Measurements from ENCODE around the gene TYROBP. TPM values are rescaled to one million over a fixed set of nuclear protein-coding genes. Genes with fewer than 3 reads are reported as not detected.
A peak's percentile ranks its signal among the peaks of the same experiment; 100 is the strongest.

The TYROBP gene
- total and polyA plus RNA-seq, 2 of the 4 experiments (the other 2 are of a cell fraction), result not detected

- Histone ChIP-seq H3K9me3 (ENCODE audit: control insufficient read depth, insufficient read depth, low read length) (no peaks in the 10 kb centered on the region), H3K27me3 (ENCODE audit: control insufficient read depth, insufficient read depth, low read length) (no peaks in the 10 kb centered on the region), H2AK5ac (ENCODE audit: low read depth, low read length) (no peak overlapping the region), H2BK120ac (ENCODE audit: low read depth, low read length) (no peak overlapping the region), H3K4ac (ENCODE audit: low read depth, low read length) (peak overlapping the region; percentile 27), H3K14ac (replicated peaks; ENCODE audit: low read depth, low read length) (peak overlapping the region; percentile 71), H3K23ac (ENCODE audit: low read depth, low read length) (0 out of 2 replicates have a peak overlapping the region, but pooled peaks have one; percentile 42), H2BK15ac (ENCODE audit: low read depth, low read length) (no peak overlapping the region), H3K9ac (ENCODE audit: low read depth, low read length) (peak overlapping the region; percentile 79), H2AK9ac (replicated peaks; ENCODE audit: low read depth, low read length, poor library complexity) (peak overlapping the region; percentile 87), H4K8ac (ENCODE audit: low read depth in 2 of 2, low read length in 2 of 2) (peak overlapping the region; percentile 13 to 64; a peak in 1 of 4 replicates), H4K91ac (ENCODE audit: insufficient read depth, low read depth, low read length) (no peak overlapping the region), H3K4me2 (ENCODE audit: low read depth, low read length) (peak overlapping the region; percentile 85), H4K20me1 (ENCODE audit: insufficient read depth, low read length) (peaks cover 17% of the 10 kb centered on the region; the same call in 1 of the 2 replicates), H2BK5ac (ENCODE audit: low read depth, low read length, poor library complexity, severe bottlenecking) (no peak overlapping the region), H3K79me1 (ENCODE audit: low read depth in 1 of 2, low read length in 2 of 2) (peaks cover 15 to 31% of the 10 kb centered on the region in 2 experiments), H3K4me1 (ENCODE audit: control insufficient read depth, insufficient read depth, low read length) (peaks cover 8% of the 10 kb centered on the region), H2BK20ac (ENCODE audit: low read depth, low read length) (no peak overlapping the region), H4K5ac (ENCODE audit: low read depth, low read length) (no peak overlapping the region), H3K9me1 (ENCODE audit: insufficient read depth, low read length) (peaks cover 9% of the 10 kb centered on the region; the same call in 1 of the 2 replicates), H3K56ac (ENCODE audit: extremely low read depth, insufficient read depth, low read length) (no peak overlapping the region), H3K36me3 (ENCODE audit: control insufficient read depth, insufficient read depth, low read length) (peaks cover 4% of the 10 kb centered on the region; the same call in 1 of the 2 replicates), H2AFZ (replicated peaks; ENCODE audit: low read length, poor library complexity) (peak overlapping the region; percentile 73), H3K18ac (ENCODE audit: low read depth, low read length) (no peak overlapping the region), H3K4me3 (ENCODE audit: insufficient read depth, low read depth, low read length) (peak overlapping the region; percentile 80), H3K27ac (ENCODE audit: insufficient read depth, low read length) (peak overlapping the region; percentile 31; the same call in 1 of the 2 replicates)
- ATAC-seq (ENCODE audit: low read depth) (no peak), DNase-seq (no peak)
- CTCF ChIA-PET, result no interaction called here
- intact Hi-C loops (cut with micrococcal nuclease), result loop anchor here (5.0 kb wide), 1 partner anchor 115 kb away; the partner anchor contains the start of genes THAP8 and WDR62
- dilution Hi-C loops (cut with HindIII; ENCODE audit: low sequenced_read_pairs, unreplicated experiment), result no loop called here
- TF ChIP-seq POLR2A (IDR thresholded peaks at IDR 0.05; ENCODE audit: low read depth, low read length) (no peak), MXI1 (IDR thresholded peaks at IDR 0.05; ENCODE audit: borderline replicate concordance, low read depth, low read length) (no peak), FOS (IDR thresholded peaks at IDR 0.05; ENCODE audit: low read depth, low read length) (no peak), USF2 (IDR thresholded peaks at IDR 0.05; ENCODE audit: low read depth, low read length) (no peak), MAZ (IDR thresholded peaks at IDR 0.05; ENCODE audit: borderline replicate concordance, low read depth, low read length) (no peak), RFX5 (IDR thresholded peaks at IDR 0.05; ENCODE audit: low read depth, low read length) (no peak), NFE2L2 (IDR thresholded peaks at IDR 0.05; ENCODE audit: low read depth, low read length) (no peak)
- TF ChIP-seq, protein P1, sequence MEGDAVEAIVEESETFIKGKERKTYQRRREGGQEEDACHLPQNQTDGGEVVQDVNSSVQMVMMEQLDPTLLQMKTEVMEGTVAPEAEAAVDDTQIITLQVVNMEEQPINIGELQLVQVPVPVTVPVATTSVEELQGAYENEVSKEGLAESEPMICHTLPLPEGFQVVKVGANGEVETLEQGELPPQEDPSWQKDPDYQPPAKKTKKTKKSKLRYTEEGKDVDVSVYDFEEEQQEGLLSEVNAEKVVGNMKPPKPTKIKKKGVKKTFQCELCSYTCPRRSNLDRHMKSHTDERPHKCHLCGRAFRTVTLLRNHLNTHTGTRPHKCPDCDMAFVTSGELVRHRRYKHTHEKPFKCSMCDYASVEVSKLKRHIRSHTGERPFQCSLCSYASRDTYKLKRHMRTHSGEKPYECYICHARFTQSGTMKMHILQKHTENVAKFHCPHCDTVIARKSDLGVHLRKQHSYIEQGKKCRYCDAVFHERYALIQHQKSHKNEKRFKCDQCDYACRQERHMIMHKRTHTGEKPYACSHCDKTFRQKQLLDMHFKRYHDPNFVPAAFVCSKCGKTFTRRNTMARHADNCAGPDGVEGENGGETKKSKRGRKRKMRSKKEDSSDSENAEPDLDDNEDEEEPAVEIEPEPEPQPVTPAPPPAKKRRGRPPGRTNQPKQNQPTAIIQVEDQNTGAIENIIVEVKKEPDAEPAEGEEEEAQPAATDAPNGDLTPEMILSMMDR (conservative IDR thresholded peaks at IDR 0.05; ENCODE audit: low read depth, low read length), result no peak
- BruUV-seq (replicated peaks), result TSS peak; percentile 76
- POLR2A ChIA-PET (ENCODE audit: unreplicated experiment), result no interaction called here
- in situ Hi-C loops (cut with MboI; ENCODE audit: low sequenced_read_pairs), result no loop called here
- WGBS, 2 experiments (ENCODE audit: extremely low coverage in 2 of 2, insufficient read length in 1 of 2), result 28% methylated on average over 5 of the region's 11 CpGs; no CpG with 5 or more reads in 1 of the 2 experiments
Observed at GRCh38 chr19:35936738-35937268, 28.7 kb upstream of the TYROBP start.
